ENCODE measurements around the gene GDPD2.

DNA sequence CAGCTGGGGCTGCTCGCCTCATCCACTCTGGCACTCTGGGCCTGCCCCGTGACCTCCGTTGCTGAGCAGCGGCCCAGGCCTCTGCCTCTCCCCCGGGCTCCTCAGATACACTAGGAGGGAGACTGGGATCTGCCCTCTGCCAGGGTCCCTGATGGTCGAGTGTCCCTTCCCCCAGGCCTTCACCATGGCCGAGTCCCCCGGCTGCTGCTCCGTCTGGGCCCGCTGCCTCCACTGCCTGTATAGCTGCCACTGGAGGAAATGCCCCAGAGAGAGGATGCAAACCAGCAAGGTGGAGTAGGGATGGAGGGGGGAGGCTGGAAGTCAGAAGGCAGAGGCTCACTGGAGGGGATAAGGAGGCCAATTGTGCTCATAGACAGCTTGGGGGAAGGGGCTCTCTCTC, 1.7 kb downstream of the GDPD2 start:
- no peak for TF ChIP-seq POLR2AphosphoS5 (IDR thresholded peaks at IDR 0.05; ENCODE audit: low read depth, low read length)
- TF ChIP-seq SIN3A (IDR thresholded peaks at IDR 0.05; ENCODE audit: borderline replicate concordance, insufficient read depth, low read length) = no peak
- no peak for TF ChIP-seq TAF1 (IDR thresholded peaks at IDR 0.05; ENCODE audit: borderline replicate concordance, insufficient read depth, low read length)
- TF ChIP-seq REST (IDR thresholded peaks at IDR 0.05; ENCODE audit: insufficient read depth in 1 of 2, low read depth in 2 of 2, low read length in 2 of 2) = no peak

All from PFSK-1 (cell line).